Measurements from ENCODE around the gene STEAP4. TPM values are rescaled to one million over a fixed set of nuclear protein-coding genes. Genes with fewer than 3 reads are reported as not detected.
"Not testable (repeated sequence)": the region's sequence is repeated elsewhere in the genome, so short reads cannot be mapped to it uniquely, and the experiment has no call there.

The STEAP4 gene
- polyA plus RNA-seq, 1 donor (not counting 4 experiments of a cell fraction or from before 2014, with no cell fraction given), result 2.0 TPM

- no peaks in the 10 kb centered on the region for H3K9me3 ChIP-seq (ENCODE audit: control insufficient read depth, low read depth, low read length)
These were observed 46.0 kb downstream of the STEAP4 start for GRCh38 chr7:88260719-88261118.

GRCh38 chr7:88259656-88260380 is 46.9 kb downstream of the STEAP4 start:
- Histone ChIP-seq H3K9me3 (ENCODE audit: control insufficient read depth, low read depth, low read length) (no peaks in the 10 kb centered on the region), H2AFZ (ENCODE audit: control insufficient read depth, low read length) (no peak overlapping the region), H3K9me1 (ENCODE audit: control insufficient read depth, extremely low read depth, insufficient read depth, low read length) (no peaks in the 10 kb centered on the region), H3K9ac (ENCODE audit: control insufficient read depth, extremely low read depth, insufficient read depth, low read length) (no peak overlapping the region), H3K36me3 (ENCODE audit: control insufficient read depth in 2 of 2, extremely low read depth in 1 of 2, insufficient read depth in 2 of 2, low read length in 2 of 2) (no peaks in the 10 kb centered on the region), H3K4me3 (ENCODE audit: control insufficient read depth in 2 of 3, extremely low read depth in 1 of 3, insufficient read depth in 2 of 3, low read depth in 1 of 3, low read length in 3 of 3) (no peak overlapping the region), H3K27ac (ENCODE audit: control insufficient read depth, insufficient read depth, low read length) (no peak overlapping the region), H3K4me1 (ENCODE audit: control insufficient read depth, extremely low read depth, insufficient read depth, low read length) (peaks cover 10% of the 10 kb centered on the region), H3K27me3 (ENCODE audit: control insufficient read depth, extremely low read depth, insufficient read depth, low read length) (no peaks in the 10 kb centered on the region), H3K79me2 (ENCODE audit: control insufficient read depth, insufficient read depth, low read length) (no peaks in the 10 kb centered on the region), H3K4me2 (ENCODE audit: control insufficient read depth, extremely low read depth, insufficient read depth, low read depth, low read length) (no peak overlapping the region), H4K20me1 (ENCODE audit: control insufficient read depth, extremely low read depth, insufficient read depth, low read length) (no peaks in the 10 kb centered on the region)
- dilution Hi-C loops (cut with MboI; ENCODE audit: extremely low pct_ligation_motif_present, low sequenced_read_pairs), result no loop called here
- TF ChIP-seq CTCF (optimal IDR thresholded peaks at IDR 0.05 in 1 of 3, IDR thresholded peaks at IDR 0.05 in 1 of 3, conservative IDR thresholded peaks at IDR 0.05 in 1 of 3; ENCODE audit: extremely low read depth in 1 of 3, insufficient read depth in 2 of 3, low read length in 3 of 3) (no peak), EZH2 (IDR thresholded peaks at IDR 0.05; ENCODE audit: low read length) (no peak)
- DNase-seq (ENCODE audit: low read depth, low spot score), result no peak
- FAIRE-seq, result no peak

More at GRCh38 chr7:88260719-88261118, 46.0 kb downstream of the STEAP4 start:
- H3K4me1 ChIP-seq (ENCODE audit: control insufficient read depth, extremely low read depth, insufficient read depth, low read length), result peaks cover 2% of the 10 kb centered on the region
- FAIRE-seq (no peak), DNase-seq (ENCODE audit: low read depth, low spot score) (no peak)
- H3K4me3 ChIP-seq (ENCODE audit: control insufficient read depth in 2 of 3, extremely low read depth in 1 of 3, insufficient read depth in 2 of 3, low read depth in 1 of 3, low read length in 3 of 3), result no peak overlapping the region
- no peak overlapping the region for H2AFZ ChIP-seq (ENCODE audit: control insufficient read depth, low read length)
- dilution Hi-C loops (cut with MboI; ENCODE audit: extremely low pct_ligation_motif_present, low sequenced_read_pairs), result no loop called here
- no peak overlapping the region for H3K9ac ChIP-seq (ENCODE audit: control insufficient read depth, extremely low read depth, insufficient read depth, low read length)
- no peaks in the 10 kb centered on the region for H4K20me1 ChIP-seq (ENCODE audit: control insufficient read depth, extremely low read depth, insufficient read depth, low read length)
- H3K27ac ChIP-seq (ENCODE audit: control insufficient read depth, insufficient read depth, low read length), result no peak overlapping the region
- no peak for TF ChIP-seq EZH2 (IDR thresholded peaks at IDR 0.05; ENCODE audit: low read length)
- no peak for TF ChIP-seq CTCF (optimal IDR thresholded peaks at IDR 0.05 in 1 of 3, IDR thresholded peaks at IDR 0.05 in 1 of 3, conservative IDR thresholded peaks at IDR 0.05 in 1 of 3; ENCODE audit: extremely low read depth in 1 of 3, insufficient read depth in 2 of 3, low read length in 3 of 3)
- no peaks in the 10 kb centered on the region for H3K79me2 ChIP-seq (ENCODE audit: control insufficient read depth, insufficient read depth, low read length)
- no peaks in the 10 kb centered on the region for H3K9me1 ChIP-seq (ENCODE audit: control insufficient read depth, extremely low read depth, insufficient read depth, low read length)
- H3K4me2 ChIP-seq (ENCODE audit: control insufficient read depth, extremely low read depth, insufficient read depth, low read depth, low read length), result no peak overlapping the region
- H3K27me3 ChIP-seq (ENCODE audit: control insufficient read depth, extremely low read depth, insufficient read depth, low read length), result no peaks in the 10 kb centered on the region
- H3K36me3 ChIP-seq (ENCODE audit: control insufficient read depth in 2 of 2, extremely low read depth in 1 of 2, insufficient read depth in 2 of 2, low read length in 2 of 2), result no peaks in the 10 kb centered on the region

GRCh38 chr7:88258296-88258695 is 48.4 kb downstream of the STEAP4 start:
- FAIRE-seq; H3K79me2 ChIP-seq (ENCODE audit: control insufficient read depth, insufficient read depth, low read length); H3K4me3 ChIP-seq (ENCODE audit: control insufficient read depth in 2 of 3, extremely low read depth in 1 of 3, insufficient read depth in 2 of 3, low read depth in 1 of 3, low read length in 3 of 3); dilution Hi-C loops (cut with MboI; ENCODE audit: extremely low pct_ligation_motif_present, low sequenced_read_pairs); H3K9me1 ChIP-seq (ENCODE audit: control insufficient read depth, extremely low read depth, insufficient read depth, low read length); H3K27ac ChIP-seq (ENCODE audit: control insufficient read depth, insufficient read depth, low read length); DNase-seq (ENCODE audit: low read depth, low spot score); H3K27me3 ChIP-seq (ENCODE audit: control insufficient read depth, extremely low read depth, insufficient read depth, low read length); H3K4me2 ChIP-seq (ENCODE audit: control insufficient read depth, extremely low read depth, insufficient read depth, low read depth, low read length); H3K9ac ChIP-seq (ENCODE audit: control insufficient read depth, extremely low read depth, insufficient read depth, low read length); H4K20me1 ChIP-seq (ENCODE audit: control insufficient read depth, extremely low read depth, insufficient read depth, low read length); H2AFZ ChIP-seq (ENCODE audit: control insufficient read depth, low read length); H3K9me3 ChIP-seq (ENCODE audit: control insufficient read depth, low read depth, low read length); H3K36me3 ChIP-seq (ENCODE audit: control insufficient read depth in 2 of 2, extremely low read depth in 1 of 2, insufficient read depth in 2 of 2, low read length in 2 of 2): not testable (repeated sequence)
- peaks cover 15% of the 10 kb centered on the region for H3K4me1 ChIP-seq (ENCODE audit: control insufficient read depth, extremely low read depth, insufficient read depth, low read length)

Data from keratinocyte (primary cell).